ENCODE measurements around the gene OTOF. TPM values are rescaled to one million over a fixed set of nuclear protein-coding genes. Genes with fewer than 3 reads are reported as not detected.
A peak's percentile ranks its signal among the peaks of the same experiment; 100 is the strongest.

Gene OTOF
- 0.23 TPM for polyA plus RNA-seq (ENCODE audit: insufficient read length)
- long read RNA-seq, donor 1: 0 reads
- long read RNA-seq, donor 2: 0 reads
- long read RNA-seq, donor 3: 0 reads
- long read RNA-seq, donor 4: 0 reads
- long read RNA-seq, donor 5: 0 reads
- long read RNA-seq, donor 6: 0 reads
- long read RNA-seq, donor 7: 0 reads
- long read RNA-seq, donor 8: 0 reads

- no peak for DNase-seq
Measured at GRCh38 chr2:26477911-26478253, at the start of gene OTOF. Gene OTOF, minus strand, starts transcription at chr2:26478124.

DNA sequence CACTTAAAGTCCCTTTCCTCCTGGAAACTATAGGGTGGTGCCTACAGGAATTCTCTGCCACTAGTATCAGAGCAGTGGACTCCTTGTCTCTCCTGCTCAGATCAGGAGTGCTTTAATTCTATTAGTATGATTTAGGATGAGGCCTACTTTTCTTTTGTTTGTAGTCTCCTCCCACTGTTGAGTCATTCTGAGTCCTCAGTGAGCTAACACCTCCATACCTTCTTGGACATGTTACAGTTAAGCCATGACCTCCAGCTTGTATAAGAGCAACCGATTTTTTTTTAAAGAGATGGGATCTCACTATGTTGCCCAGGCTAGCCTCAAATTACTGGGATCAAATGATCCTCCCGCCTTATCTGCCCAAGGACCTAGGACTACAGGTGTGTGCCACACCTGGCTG, 48.7 kb upstream of the OTOF start:
- DNase-seq: no peak

DNA sequence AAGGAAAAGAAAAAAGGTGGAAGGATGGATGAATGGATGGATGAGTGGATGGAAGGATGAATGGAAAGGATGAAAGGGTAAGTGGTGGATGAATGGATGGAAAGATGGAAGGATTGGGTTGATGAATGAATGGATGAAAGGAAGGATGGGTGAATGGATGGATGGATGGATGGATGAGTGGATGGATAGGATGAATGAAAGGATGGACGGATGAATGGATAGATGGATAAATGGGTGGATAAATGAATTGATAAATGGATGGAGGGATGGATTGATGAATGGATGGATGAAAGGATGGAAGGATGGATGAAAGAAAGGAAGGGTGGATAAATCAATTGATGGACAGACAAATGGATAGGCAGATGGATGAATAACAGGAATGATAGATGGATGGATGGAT, 48.2 kb upstream of the OTOF start:
- DNase-seq: no peak

DNA sequence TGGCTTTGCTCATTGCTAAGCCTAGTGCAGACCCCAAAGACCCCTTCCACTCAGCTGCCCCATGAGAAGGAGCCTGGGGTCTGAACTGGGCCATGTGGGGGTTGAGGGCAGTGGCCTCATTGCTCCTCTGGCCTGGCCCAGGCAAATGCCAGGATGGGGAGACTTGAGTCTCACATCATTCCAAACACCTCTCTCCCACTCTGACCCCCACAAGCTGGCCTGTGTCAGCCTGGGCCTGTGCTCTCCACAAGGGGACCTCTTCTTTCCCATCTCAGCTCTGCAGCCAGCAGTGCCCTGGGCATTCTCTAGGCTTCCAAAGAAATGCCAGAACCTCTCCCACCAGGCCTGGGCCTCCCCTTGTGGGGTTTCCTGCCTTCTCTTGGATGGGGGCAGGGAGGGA, 45.8 kb upstream of the OTOF start:
- DNase-seq: no peak

- DNase-seq: no peak
Measured at GRCh38 chr2:26522751-26523171, 44.8 kb upstream of the OTOF start.

- no peak for DNase-seq
Measured at GRCh38 chr2:26522325-26522724, 44.4 kb upstream of the OTOF start.

DNA sequence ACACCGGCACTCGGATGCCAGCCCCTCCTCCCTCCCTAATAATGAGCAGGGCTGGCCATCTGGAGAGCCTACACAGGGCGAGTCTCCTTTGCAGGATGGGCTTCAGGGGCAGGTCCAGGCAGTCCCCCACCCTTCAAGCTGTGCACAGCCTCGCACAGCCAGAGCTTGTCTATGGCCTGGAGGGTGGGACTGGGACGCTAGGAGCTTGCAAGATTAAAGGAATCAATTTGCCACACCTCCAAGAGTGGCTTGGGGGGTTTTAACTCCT, 43.9 kb upstream of the OTOF start:
- no peak for DNase-seq

- DNase-seq: no peak
Measured at GRCh38 chr2:26521054-26521912, 43.4 kb upstream of the OTOF start.

DNA sequence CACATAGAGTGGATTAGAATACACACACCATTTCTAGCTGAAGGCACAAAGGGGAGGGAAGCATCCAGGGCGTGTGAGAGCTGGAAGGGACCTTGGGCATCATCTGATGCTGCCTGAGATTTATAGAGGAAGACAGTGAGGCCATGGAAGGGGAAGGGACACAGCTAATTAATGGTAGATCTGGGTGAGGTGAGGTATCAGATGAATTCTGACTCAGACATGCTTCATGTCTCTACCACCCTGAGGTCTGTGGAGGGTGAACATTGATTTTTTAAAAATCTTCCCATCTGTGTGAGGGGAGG, 42.2 kb upstream of the OTOF start:
- DNase-seq: no peak

DNA sequence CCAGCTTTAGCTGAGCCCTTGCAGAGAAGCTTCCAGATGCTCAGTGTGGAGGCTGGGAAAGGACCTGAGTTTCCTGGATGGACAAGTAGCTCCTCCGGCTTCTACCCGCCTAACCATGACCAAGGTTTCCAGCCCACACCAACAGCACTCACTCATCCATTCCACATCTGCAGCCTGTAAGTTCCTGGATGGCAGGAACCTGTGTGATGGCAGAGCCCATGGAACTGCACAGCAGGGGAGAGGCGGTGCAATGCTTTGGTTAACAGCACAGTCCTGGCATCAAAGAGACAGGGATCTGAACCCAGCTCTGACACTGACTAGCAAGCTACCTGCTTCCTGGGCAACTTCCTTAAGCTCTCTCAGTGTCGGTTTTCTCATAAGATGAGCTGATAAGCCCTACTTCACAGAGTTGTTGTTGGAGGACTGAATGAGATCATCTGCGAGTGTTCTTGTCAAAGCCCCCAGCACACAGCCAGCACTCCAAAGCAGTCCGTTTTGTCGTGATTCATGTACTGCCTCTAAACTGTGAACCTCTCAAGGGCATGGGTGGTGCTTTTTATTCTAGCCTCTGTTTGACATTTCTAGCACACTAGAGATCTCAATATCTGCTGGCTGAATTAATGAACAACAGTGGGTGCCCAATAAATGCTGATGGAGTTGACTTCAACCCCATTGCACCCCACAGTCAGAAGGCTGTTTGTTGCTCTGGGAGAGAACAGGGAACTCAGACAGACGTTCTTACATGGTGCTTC, 41.6 kb upstream of the OTOF start:
- no peak for DNase-seq

DNA sequence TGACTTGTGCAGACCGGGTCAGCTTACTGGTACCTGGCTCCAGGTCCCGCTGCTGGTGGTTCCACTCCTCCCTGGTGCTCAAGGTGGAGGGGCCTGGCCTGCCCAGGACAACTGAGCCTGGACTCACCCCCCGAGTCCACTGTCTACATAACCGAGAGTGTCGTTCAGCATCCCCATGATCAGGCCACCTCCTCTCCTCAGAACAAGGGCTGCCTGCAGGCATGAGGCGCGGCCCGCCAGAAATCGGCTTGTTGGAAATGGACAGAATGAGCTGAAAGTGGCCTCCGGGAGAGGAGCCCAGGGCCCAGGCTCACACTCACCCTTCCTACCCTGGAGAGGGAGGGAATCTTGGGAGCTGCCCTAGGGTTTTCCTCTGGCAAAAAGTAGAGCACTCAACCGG, 38.9 kb upstream of the OTOF start:
- DNase-seq: no peak

GRCh38 chr2:26516246-26516645, 38.3 kb upstream of the OTOF start:
- DNase-seq: no peak

- no peak for DNase-seq
Measured at GRCh38 chr2:26515771-26516170, 37.8 kb upstream of the OTOF start.

DNA sequence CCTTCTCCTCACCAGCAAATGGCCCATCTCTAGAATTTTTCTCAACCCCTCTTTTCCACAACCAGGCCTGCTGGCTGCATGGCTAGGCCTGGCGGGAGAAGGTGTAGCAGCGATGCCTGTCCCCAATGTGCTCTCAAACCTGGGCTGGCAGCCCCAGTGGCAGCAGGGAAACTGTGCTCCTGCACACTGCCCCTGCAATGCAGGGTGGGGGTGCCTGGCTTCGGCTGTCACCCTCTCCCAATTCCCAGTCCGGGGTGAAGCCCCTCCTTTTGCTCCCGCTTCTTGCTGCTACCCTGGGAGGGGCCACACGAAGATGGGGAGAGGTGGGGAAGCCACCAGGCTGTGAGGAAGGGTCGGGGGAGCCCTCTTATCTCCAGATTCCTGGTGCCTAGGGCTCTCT, 36.1 kb upstream of the OTOF start:
- no peak for DNase-seq

- DNase-seq: no peak
Measured at GRCh38 chr2:26513261-26513660, 35.3 kb upstream of the OTOF start.

DNA sequence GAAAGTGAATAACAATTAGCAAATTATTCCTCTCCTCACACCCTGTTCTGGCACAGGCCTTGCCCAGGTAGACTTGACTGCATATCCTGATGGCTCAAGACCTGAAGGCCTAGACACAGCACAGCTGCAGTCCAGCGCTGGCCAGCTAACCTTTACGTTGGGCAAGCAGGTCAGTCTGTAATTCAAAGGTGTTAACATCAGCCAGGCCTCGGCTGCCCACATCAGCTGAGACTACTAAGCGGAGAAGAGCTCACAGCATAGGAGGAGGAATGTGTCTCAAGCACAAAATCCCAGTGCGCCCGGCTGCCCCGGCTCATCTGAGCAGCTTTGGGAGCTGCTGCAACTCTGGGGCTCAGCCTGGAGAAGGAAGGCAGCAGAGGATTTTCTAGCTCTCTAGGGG, 33.5 kb upstream of the OTOF start:
- DNase-seq: no peak

- DNase-seq: no peak
Measured at GRCh38 chr2:26510344-26510973, 32.5 kb upstream of the OTOF start.

DNA sequence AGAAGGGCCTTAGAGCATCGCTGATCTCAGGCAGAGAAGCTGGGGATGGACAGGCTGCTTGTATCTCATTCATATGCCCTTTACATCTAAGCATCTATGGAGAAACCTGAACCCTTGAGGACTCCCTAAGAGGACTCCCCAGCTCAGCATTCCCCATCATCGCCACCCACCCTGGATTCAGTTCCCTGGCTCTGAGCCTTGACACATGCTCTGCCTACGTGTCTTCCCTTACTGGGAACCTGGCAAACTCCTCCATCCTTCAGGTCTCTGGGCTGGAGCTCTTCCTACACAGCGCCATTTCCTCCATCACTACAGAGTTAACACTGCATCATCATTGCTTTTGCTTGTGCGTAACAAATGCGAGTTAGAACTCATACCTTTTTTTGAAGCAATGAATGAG, 31.2 kb upstream of the OTOF start:
- DNase-seq: no peak

DNA sequence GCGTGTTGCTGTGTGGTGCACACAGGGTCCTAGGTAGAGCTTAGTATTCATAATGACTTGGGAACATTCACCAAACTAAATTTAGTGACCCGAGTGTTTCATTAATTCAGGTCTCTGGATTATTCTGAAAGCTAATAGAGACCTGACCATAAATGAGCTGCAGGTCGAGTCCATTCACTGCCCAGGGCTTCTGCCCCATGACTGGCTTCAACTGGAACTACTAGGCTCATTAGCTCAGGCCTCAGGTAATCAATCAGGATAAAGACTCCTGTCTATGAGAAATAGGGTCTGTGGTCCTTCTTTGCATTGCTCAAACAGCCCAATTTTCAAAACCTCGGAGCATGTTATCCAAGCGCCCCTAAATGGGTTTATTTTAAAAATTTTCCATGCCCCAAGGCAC, 30.0 kb upstream of the OTOF start:
- no peak for DNase-seq

- no peak for DNase-seq
Measured at GRCh38 chr2:26507088-26507487, 29.2 kb upstream of the OTOF start.

GRCh38 chr2:26506279-26506678, 28.4 kb upstream of the OTOF start:
- no peak for DNase-seq

GRCh38 chr2:26504002-26504401, 26.1 kb upstream of the OTOF start:
- no peak for DNase-seq

DNA sequence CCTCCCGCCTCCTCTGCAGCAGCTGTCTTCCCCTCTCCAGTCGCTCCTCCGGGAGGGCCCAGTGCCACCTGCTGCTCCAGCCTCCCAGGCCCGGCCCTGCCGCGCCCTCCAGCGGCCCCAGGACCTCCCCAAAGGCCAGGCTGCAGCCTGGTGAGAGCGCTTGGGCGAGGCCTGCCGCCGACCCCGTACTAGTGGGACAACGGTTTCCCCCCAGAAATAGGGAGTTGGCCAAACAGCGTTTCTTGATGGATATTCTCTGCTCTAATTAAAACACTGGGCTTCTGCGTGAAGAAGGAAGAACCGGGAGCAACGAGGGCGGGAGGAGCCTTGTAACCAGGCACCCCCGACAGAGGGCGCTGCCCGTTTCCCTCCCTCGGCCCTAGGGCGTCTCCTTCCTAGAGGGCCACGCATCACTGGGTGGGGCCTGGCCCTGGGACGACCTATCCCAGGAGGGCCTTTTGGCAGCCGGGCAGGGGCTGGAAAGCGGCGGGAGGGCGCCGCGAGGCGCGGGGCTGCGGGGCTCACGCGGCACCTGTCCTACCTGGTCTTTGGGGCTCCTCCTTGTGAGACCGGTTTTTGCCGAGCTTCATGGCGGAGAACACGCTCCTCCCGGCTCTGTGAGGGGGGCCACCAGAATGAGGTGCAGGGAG, 25.4 kb upstream of the OTOF start:
- peak; percentile 82 for DNase-seq
